ENCODE data around the gene ARHGEF1.
A peak's percentile ranks its signal among the peaks of the same experiment; 100 is the strongest.

ARHGEF1 gene

DNA sequence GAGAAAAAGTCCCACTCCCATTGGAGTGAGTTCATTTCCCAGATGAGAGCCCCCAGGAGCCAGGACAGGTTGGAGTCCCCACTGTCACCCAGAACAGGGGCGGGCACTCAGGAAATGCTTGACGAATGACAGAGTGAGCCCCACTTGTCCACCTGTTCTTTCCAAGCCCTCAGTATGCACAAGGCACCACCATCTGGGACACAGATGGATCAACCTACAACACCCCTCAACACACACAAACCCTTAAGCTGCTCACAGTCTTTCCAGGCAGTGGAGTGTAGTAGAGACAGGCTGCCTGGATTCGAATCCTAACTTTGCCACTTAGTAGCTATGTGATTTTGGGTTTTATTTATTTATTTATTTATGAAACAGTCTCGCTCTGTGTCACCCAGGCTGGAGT is 8.0 kb downstream of the ARHGEF1 start:
- H3K27ac Mint-ChIP-seq = no peak overlapping the region
- no peak overlapping the region for H3K4me3 Mint-ChIP-seq
- peaks cover 16% of the 10 kb centered on the region for H3K36me3 Mint-ChIP-seq (ENCODE audit: low read depth)
- TF ChIP-seq, protein P1, sequence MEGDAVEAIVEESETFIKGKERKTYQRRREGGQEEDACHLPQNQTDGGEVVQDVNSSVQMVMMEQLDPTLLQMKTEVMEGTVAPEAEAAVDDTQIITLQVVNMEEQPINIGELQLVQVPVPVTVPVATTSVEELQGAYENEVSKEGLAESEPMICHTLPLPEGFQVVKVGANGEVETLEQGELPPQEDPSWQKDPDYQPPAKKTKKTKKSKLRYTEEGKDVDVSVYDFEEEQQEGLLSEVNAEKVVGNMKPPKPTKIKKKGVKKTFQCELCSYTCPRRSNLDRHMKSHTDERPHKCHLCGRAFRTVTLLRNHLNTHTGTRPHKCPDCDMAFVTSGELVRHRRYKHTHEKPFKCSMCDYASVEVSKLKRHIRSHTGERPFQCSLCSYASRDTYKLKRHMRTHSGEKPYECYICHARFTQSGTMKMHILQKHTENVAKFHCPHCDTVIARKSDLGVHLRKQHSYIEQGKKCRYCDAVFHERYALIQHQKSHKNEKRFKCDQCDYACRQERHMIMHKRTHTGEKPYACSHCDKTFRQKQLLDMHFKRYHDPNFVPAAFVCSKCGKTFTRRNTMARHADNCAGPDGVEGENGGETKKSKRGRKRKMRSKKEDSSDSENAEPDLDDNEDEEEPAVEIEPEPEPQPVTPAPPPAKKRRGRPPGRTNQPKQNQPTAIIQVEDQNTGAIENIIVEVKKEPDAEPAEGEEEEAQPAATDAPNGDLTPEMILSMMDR (IDR thresholded peaks at IDR 0.05; ENCODE audit: unreplicated experiment in 3 of 3) = no peak
- H3K4me1 Mint-ChIP-seq = peaks cover 5% of the 10 kb centered on the region
- no peaks in the 10 kb centered on the region for H3K27me3 Mint-ChIP-seq (ENCODE audit: low read depth)
- no peaks in the 10 kb centered on the region for H3K9me3 Mint-ChIP-seq

DNA sequence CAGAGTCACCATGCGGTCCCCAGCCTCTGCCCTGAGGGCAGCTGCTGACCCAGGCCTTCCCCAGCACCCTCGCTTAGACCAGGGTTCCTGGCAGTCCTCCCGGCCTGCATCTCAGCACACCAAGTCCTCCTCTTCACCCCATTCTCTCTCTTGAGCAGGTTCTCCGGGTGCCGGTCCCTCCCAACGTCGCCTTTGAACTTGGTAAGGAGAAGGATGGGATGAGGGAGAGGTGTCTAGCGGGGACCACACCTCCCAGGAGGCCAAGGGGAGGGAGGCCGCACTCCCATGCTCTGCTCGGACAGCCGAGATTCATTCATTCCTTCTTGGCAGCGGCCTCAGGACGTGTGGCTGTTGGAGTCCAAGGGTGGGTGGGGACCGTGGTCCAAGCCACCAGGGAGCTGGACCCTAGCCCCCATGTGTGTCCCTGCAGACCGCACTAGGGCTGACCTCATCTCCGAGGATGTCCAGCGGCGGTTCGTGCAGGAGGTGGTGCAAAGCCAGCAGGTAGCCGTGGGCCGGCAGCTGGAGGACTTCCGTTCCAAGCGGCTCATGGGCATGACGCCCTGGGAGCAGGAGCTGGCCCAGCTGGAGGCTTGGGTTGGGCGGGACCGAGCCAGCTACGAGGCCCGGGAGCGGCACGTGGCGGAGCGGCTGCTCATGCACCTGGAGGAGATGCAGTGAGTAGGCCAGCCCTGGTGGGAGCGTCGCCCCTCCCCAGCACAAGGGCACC is 9.4 kb downstream of the ARHGEF1 start:
- Mint-ChIP-seq H3K9me3 (no peaks in the 10 kb centered on the region), H3K36me3 (ENCODE audit: low read depth) (peaks cover 17% of the 10 kb centered on the region), H3K4me3 (no peak overlapping the region), H3K4me1 (no peaks in the 10 kb centered on the region), H3K27ac (no peak overlapping the region), H3K27me3 (ENCODE audit: low read depth) (no peaks in the 10 kb centered on the region)
- TF ChIP-seq, protein P1 (IDR thresholded peaks at IDR 0.05; ENCODE audit: unreplicated experiment in 3 of 3) = no peak

DNA sequence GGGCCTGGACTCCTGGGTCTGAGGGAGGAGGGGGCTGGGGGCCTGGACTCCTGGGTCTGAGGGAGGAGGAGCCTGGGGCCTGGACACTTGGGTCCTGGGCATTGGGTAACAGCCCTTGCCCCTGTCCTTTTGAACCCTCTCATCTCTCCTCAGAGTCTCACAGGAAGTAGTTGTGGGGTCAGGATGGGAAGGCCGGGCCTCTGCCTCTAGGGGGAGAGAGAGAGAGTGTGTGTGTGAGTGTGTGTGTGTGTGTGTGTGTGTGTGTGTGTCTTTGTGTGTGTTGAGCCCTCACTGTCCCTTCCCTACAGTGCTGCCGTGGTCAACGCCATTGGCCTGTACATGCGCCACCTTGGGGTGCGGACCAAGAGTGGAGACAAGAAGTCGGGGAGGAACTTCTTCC is 10.9 kb downstream of the ARHGEF1 start:
- H3K27ac Mint-ChIP-seq = no peak overlapping the region
- peaks cover 30% of the 10 kb centered on the region for H3K36me3 Mint-ChIP-seq (ENCODE audit: low read depth)
- H3K4me1 Mint-ChIP-seq = no peaks in the 10 kb centered on the region
- no peaks in the 10 kb centered on the region for H3K27me3 Mint-ChIP-seq (ENCODE audit: low read depth)
- TF ChIP-seq, protein P1 (IDR thresholded peaks at IDR 0.05; ENCODE audit: unreplicated experiment in 3 of 3) = no peak
- H3K9me3 Mint-ChIP-seq = no peaks in the 10 kb centered on the region
- H3K4me3 Mint-ChIP-seq = no peak overlapping the region

DNA sequence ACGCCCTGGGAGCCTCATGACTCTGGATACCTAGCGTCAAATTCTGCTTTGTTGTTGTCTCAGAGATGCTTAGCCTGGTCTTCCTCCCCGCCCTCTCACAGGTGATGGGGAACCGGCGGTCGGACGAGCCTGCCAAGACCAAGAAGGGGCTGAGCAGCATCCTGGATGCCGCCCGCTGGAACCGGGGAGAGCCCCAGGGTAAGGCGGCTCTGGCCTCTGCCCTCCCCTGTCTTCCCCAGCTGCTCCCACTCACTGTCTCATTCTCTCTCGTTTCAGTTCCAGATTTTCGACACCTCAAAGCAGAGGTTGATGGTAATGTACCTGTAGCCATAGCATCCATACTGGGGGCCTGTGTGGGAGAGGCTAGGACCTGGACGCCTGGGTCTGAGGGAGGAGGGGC is 11.4 kb downstream of the ARHGEF1 start:
- no peaks in the 10 kb centered on the region for H3K9me3 Mint-ChIP-seq
- H3K27ac Mint-ChIP-seq = no peak overlapping the region
- no peaks in the 10 kb centered on the region for H3K4me1 Mint-ChIP-seq
- H3K27me3 Mint-ChIP-seq (ENCODE audit: low read depth) = no peaks in the 10 kb centered on the region
- no peak overlapping the region for H3K4me3 Mint-ChIP-seq
- H3K36me3 Mint-ChIP-seq (ENCODE audit: low read depth) = peaks cover 34% of the 10 kb centered on the region
- TF ChIP-seq, protein P1 (IDR thresholded peaks at IDR 0.05; ENCODE audit: unreplicated experiment in 3 of 3) = no peak

DNA sequence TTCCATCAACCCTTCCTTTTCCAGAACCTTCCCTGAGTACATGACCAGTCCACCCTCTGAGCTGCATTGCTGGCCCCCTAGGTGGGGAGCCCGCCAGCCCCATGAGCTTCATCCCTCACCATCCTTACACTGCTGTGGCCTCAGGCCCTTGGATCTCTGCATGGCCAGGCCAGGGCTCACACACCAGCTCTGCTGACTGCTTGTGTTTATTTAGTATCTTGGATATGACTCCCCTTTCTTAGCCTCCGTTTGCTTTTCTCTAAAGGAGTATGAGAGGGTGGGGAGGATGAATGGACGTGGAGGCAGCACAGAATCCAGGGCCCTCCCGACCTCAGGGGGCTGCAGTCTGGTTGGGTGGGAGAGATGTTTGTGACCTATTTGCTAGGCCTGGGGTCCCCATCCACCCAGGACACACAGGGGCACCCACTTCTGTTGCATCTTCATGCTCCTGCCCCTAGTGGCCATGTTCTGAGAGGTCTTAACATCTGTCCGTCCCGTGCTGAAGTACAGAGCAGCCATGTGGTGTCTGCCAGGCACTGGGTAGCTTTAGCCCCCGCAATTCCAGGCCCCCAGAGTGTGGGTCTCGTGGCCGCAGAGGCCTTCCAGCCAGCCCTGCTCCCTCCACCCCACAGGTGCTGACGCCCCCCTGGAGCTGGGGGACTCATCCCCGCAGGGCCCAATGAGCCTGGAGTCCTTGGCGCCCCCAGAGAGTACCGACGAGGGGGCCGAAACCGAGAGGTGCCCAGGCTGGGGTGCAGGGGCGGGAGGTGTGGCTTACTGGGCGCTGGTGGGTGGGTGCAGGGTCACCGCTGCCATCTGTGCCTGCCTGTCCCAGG is 13.0 kb downstream of the ARHGEF1 start:
- H3K9me3 Mint-ChIP-seq = no peaks in the 10 kb centered on the region
- H3K36me3 Mint-ChIP-seq (ENCODE audit: low read depth) = peaks cover 36% of the 10 kb centered on the region
- H3K4me1 Mint-ChIP-seq = no peaks in the 10 kb centered on the region
- H3K27ac Mint-ChIP-seq = no peak overlapping the region
- TF ChIP-seq, protein P1 (IDR thresholded peaks at IDR 0.05; ENCODE audit: unreplicated experiment in 3 of 3) = peak; percentile 10 to 24 (median 16)
- no peaks in the 10 kb centered on the region for H3K27me3 Mint-ChIP-seq (ENCODE audit: low read depth)
- no peak overlapping the region for H3K4me3 Mint-ChIP-seq

Measured in nephron (organoid).